ENCODE results near the gene ATAD1.

GRCh38 chr10:87703771-87704170, 114.3 kb downstream of the ATAD1 start:
- TF ChIP-seq CTCF (IDR thresholded peaks at IDR 0.05) (no peak), EZH2 (IDR thresholded peaks at IDR 0.05) (no peak)
